C4-2B (cell line): ENCODE data around the gene ANKIB1.

Source experiments
- H3K27ac ChIP-seq: fragments of 450-650 bp; 2 replicates; pipeline ENCODE4 v1.5.1; 2017
- ZFX ChIP-seq: fragments of 450-650 bp; IDR thresholded peaks from 2 replicates; pipeline ENCODE4 v1.6.1; 2017
- TF ChIP-seq, protein P1 (sequence below): fragments of 450-650 bp; conservative IDR thresholded peaks from 2 replicates; pipeline ENCODE4 v1.5.1; 2017; ENCODE audit warnings: mild to moderate bottlenecking

Gene ANKIB1

DNA sequence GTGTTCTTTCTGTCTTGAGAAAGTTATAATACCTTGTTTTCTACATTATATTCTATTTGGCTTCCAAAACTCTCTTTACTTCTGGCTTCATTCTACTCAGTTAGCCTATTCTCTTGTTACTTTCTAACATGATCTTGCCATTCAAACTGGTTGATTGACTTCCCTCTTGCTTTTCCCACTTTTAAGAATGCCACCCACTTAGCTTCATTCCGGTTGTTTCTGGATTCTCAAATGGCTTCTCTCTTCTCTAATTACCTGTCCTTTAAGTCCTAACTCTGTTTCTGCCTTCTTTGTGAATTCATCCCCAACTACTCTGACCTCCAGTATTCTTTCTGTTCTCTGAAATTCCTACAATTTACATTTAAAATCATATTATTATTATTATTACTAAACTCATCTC is 52.0 kb downstream of the ANKIB1 start:
- no peak overlapping the region for H3K27ac ChIP-seq
- TF ChIP-seq, protein P1, sequence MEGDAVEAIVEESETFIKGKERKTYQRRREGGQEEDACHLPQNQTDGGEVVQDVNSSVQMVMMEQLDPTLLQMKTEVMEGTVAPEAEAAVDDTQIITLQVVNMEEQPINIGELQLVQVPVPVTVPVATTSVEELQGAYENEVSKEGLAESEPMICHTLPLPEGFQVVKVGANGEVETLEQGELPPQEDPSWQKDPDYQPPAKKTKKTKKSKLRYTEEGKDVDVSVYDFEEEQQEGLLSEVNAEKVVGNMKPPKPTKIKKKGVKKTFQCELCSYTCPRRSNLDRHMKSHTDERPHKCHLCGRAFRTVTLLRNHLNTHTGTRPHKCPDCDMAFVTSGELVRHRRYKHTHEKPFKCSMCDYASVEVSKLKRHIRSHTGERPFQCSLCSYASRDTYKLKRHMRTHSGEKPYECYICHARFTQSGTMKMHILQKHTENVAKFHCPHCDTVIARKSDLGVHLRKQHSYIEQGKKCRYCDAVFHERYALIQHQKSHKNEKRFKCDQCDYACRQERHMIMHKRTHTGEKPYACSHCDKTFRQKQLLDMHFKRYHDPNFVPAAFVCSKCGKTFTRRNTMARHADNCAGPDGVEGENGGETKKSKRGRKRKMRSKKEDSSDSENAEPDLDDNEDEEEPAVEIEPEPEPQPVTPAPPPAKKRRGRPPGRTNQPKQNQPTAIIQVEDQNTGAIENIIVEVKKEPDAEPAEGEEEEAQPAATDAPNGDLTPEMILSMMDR = no peak

DNA sequence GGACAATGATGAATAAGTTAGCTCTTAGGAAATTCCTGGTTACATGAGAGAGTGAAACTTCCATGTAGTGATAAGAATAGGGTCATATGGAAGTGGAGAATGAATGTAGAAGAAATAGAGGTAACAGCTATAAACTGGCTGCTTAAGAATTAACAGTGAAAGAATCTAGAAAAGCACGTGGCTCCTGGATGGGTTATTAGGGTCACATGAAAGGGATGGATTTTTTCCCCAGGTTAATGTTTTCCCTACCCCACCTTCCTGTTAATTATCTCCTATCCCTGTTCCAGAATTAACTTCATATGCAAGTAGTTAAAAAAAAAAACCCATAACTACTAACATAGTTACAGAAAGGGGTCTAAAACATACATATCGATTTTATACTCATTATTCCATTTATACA is 58.0 kb downstream of the ANKIB1 start:
- TF ChIP-seq ZFX = no peak
- TF ChIP-seq, protein P1 = no peak
- H3K27ac ChIP-seq = no peak overlapping the region

DNA sequence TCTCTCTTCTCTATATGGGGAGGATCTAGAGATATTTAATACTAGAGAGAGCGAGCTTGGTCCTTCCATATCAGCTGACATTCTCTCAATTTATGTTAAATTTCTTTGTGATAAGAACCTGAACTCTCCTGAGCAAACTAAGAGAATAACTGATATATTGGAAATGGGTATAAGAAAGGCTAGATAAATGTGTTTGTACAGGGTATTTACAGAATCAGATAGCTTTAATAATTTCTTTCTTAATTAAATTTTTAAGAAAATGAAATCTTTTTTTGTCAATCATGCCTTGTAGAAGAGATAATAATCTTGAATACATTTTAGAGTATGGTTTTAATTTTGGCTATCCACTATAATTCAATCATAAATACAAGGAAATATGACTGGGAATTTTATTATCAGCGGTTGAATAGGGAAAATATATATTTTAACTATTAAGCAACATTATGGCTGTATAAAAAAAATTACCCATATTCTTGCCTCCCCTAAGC is 58.7 kb downstream of the ANKIB1 start:
- TF ChIP-seq ZFX = no peak
- TF ChIP-seq, protein P1 = no peak
- H3K27ac ChIP-seq = no peak overlapping the region

DNA sequence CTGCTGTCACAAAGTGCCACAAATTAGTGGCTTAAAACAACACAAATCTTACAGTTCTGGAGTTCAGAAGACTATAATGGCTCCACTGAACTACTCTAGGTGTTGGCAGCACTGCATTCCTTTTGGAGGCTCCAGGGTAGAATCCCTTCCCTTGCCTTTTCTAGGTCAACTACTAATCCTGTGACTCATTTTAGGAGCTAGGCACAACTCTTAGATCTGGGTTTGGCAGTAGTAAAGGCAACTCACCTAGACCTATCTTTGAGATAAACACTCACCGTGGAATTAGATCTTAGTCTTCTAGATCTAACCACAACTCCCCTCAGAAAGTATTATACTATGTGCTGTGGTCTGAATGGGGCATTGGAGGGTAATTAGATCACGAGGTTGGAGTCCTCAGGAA is 60.4 kb downstream of the ANKIB1 start:
- TF ChIP-seq ZFX = no peak
- TF ChIP-seq, protein P1 = no peak
- H3K27ac ChIP-seq = no peak overlapping the region

DNA sequence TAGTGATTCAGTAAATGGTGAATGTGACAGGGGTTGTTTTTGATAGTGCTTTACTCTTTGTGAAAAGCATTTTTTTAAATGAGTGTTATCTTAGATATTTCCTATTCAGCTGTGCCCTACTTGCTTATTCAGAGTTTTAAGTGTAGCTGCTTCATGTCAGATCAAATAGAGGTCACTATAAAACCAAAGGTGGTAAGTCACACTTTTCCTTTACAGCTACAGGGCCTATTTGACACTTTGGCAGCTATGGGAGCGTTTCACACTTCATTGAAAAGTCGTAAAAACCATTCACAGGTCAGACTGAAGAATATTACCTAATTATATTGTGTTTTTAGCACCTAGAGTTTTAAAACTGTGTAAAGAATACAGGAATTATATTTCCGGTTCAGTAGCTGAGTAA is 67.3 kb downstream of the ANKIB1 start:
- TF ChIP-seq, protein P1 = no peak
- TF ChIP-seq ZFX = no peak
- H3K27ac ChIP-seq = no peak overlapping the region

DNA sequence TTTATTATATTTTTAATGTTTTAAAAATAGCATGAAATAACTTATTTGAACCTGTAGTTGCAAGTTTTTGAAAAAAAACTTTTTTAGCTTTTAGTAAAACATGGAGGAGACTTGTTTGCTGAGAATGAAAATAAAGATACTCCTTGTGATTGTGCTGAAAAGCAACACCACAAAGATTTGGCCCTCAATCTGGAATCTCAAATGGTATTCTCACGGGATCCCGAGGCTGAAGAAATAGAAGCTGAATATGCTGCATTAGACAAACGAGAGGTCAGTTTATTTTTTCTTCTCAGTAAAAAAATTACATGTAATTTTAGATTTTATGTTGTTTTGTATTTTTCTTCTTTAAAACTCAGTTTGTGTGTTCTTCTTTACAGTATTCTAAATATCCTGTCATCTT is 73.5 kb downstream of the ANKIB1 start:
- H3K27ac ChIP-seq = no peak overlapping the region
- no peak for TF ChIP-seq ZFX
- TF ChIP-seq, protein P1 = no peak

DNA sequence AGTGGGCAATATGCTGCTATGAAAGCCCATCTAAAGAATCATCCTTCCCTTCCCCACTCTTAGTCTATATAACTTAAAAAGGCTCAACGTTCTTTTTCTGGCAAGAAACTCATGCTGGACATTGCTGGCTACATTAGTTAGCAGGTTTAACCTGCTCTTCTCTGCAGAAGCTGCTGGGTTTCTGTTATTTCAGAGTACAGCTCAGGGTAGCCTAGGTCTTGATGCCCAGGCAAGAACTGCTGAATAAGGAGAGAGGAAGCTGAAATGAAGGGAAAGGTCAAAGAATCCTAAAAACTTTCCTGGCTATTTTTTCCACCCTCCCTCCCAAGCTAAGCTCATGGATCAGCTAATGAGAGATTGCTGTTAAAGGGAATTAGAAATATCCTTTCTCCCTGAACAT is 79.4 kb downstream of the ANKIB1 start:
- TF ChIP-seq, protein P1 = no peak
- no peak for TF ChIP-seq ZFX
- no peak overlapping the region for H3K27ac ChIP-seq
